DOHH2 (cell line): ENCODE data around the gene LRRC4C.

Experiments
- H3F3A ChIP-seq: fragments of 200-600 bp; sonication (generic), shearing (Covaris generic); 2 replicates; pipeline ENCODE4 v1.6.0; 2016; ENCODE audit warnings: antibody characterized with exemption, mild to moderate bottlenecking; ENCODE audit not compliant: control insufficient read depth, insufficient read depth
- H3K27ac ChIP-seq: fragments of 200-600 bp; sonication (generic); 2 replicates; pipeline ENCODE4 v1.5.1; 2014; ENCODE audit warnings: low read depth, mild to moderate bottlenecking, low read length, moderate library complexity
- H3K27me3 ChIP-seq: fragments of 200-600 bp; sonication (generic); 2 replicates; pipeline ENCODE4 v1.6.1; 2014; ENCODE audit warnings: mild to moderate bottlenecking, low read length, mixed read lengths; ENCODE audit not compliant: control insufficient read depth
- H3K36me3 ChIP-seq: fragments of 200-600 bp; sonication (generic); 2 replicates; pipeline ENCODE4 v1.6.1; 2014; ENCODE audit warnings: mild to moderate bottlenecking, low read length, moderate library complexity, mixed read lengths; ENCODE audit not compliant: control insufficient read depth
- H3K4me1 ChIP-seq: fragments of 200-600 bp; sonication (generic); 2 replicates; pipeline ENCODE4 v1.6.1; 2014; ENCODE audit warnings: mild to moderate bottlenecking, low read length, mixed read lengths; ENCODE audit not compliant: control insufficient read depth
- H3K4me2 ChIP-seq: fragments of 200-600 bp; sonication (generic); 2 replicates; pipeline ENCODE4 v1.6.0; 2014; ENCODE audit warnings: mild to moderate bottlenecking, low read length, moderate library complexity
- H3K4me3 ChIP-seq: fragments of 200-600 bp; sonication (generic); 2 replicates; pipeline ENCODE4 v1.5.1; 2014; ENCODE audit warnings: mild to moderate bottlenecking, low read length, mixed read lengths
- H3K79me2 ChIP-seq: fragments of 200-600 bp; sonication (generic); 2 replicates; pipeline ENCODE4 v1.6.1; 2014; ENCODE audit warnings: mild to moderate bottlenecking, low read length, mixed read lengths; ENCODE audit not compliant: control insufficient read depth
- H3K9me2 ChIP-seq: fragments of 200-600 bp; sonication (generic); replicated peaks from 2 replicates; pipeline ENCODE4 v1.6.1; 2014; ENCODE audit warnings: mild to moderate bottlenecking, low read length, mixed read lengths; ENCODE audit not compliant: control insufficient read depth
- H3K9me3 ChIP-seq: fragments of 200-600 bp; sonication (generic); 2 replicates; pipeline ENCODE4 v1.6.1; 2014; ENCODE audit warnings: antibody characterized with exemption, low read length, mixed read lengths; ENCODE audit not compliant: control insufficient read depth, insufficient read depth
- H4K20me1 ChIP-seq: fragments of 200-600 bp; sonication (generic); 2 replicates; pipeline ENCODE4 v1.6.0; 2014; ENCODE audit warnings: low read depth, mild to moderate bottlenecking, antibody characterized with exemption, low read length, moderate library complexity; ENCODE audit not compliant: control insufficient read depth, insufficient read depth
- EZH2phosphoT487 ChIP-seq: fragments of 200-600 bp; sonication (generic); IDR thresholded peaks from 2 replicates; pipeline ENCODE4 v1.6.1; 2017; ENCODE audit warnings: borderline replicate concordance, mild to moderate bottlenecking, antibody characterized with exemption, low read length, moderate library complexity, mixed read lengths
- TF ChIP-seq, protein P1 (sequence below): fragments of 200-600 bp; sonication (generic); IDR thresholded peaks from one replicate; pipeline ENCODE4 v1.5.1; 2014; ENCODE audit warnings: antibody characterized with exemption, mild to moderate bottlenecking, low read depth, low read length; ENCODE audit not compliant: poor library complexity, severe bottlenecking

LRRC4C gene

DNA sequence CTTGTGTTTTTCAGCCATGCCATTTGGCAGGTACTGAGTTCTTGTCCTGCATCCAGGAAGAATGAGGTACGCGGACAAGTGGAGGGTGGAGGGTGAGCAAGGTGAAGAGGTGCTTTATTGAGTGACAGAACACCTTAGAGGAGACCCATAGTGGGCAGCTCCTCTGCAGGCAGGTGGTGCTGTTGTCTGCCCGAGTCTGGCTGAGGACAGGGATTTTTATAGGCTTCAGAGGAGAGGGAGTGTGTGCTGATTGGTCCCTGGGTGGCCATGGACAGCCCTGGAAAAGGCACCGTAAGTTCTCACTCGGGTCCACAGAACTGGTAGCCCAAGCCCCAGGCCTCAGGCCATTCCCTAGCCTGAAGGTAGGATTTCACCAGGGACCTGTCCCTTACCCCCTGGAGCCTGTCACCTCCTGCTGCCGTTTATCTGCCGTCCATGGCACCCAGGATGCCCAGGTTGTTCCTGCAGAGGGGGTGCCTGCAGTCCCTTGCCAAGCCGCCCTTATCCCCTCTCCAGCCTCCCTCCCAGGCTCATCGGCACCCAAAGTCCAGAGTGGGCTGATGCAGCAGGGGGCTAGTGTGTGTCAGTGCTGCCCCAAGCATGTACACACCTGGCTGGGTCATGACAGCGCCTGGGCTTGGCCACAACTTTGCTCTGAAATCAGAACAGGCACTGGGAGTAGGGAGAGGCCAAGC, 213.6 kb downstream of the LRRC4C start:
- Histone ChIP-seq H3K4me2 (no peak overlapping the region), H3K27me3 (no peaks in the 10 kb centered on the region), H3K4me3 (no peak overlapping the region), H3K36me3 (no peaks in the 10 kb centered on the region), H3K9me3 (no peaks in the 10 kb centered on the region; the same call in 1 of the 2 replicates), H3K79me2 (no peaks in the 10 kb centered on the region), H3K4me1 (no peaks in the 10 kb centered on the region), H3K27ac (no peak overlapping the region), H3F3A (no peaks in the 10 kb centered on the region), H4K20me1 (no peaks in the 10 kb centered on the region), H3K9me2 (no peaks in the 10 kb centered on the region)
- no peak for TF ChIP-seq EZH2phosphoT487
- TF ChIP-seq, protein P1, sequence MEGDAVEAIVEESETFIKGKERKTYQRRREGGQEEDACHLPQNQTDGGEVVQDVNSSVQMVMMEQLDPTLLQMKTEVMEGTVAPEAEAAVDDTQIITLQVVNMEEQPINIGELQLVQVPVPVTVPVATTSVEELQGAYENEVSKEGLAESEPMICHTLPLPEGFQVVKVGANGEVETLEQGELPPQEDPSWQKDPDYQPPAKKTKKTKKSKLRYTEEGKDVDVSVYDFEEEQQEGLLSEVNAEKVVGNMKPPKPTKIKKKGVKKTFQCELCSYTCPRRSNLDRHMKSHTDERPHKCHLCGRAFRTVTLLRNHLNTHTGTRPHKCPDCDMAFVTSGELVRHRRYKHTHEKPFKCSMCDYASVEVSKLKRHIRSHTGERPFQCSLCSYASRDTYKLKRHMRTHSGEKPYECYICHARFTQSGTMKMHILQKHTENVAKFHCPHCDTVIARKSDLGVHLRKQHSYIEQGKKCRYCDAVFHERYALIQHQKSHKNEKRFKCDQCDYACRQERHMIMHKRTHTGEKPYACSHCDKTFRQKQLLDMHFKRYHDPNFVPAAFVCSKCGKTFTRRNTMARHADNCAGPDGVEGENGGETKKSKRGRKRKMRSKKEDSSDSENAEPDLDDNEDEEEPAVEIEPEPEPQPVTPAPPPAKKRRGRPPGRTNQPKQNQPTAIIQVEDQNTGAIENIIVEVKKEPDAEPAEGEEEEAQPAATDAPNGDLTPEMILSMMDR, result no peak

DNA sequence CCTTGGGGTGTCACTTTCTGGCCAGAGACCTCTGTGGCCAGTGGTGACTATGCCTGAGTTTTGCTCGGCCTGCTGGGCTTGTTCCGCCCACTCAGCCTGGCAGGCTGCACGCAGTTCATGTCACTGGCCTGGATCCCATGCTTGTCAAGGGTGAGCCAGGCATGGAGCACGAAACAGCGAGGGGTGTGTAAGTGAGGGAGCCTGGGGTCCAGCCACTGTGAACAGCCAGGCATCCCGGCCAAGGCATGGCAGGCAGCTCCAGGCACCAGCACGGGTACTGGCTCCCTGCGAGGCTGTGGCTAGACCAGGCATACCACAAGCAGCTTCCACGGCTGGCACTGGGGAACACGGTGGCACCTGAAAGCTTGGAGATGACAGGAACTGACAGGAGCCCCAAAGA, 214.3 kb downstream of the LRRC4C start:
- no peaks in the 10 kb centered on the region; the same call in 1 of the 2 replicates for H3K9me3 ChIP-seq
- no peaks in the 10 kb centered on the region for H3K4me1 ChIP-seq
- H4K20me1 ChIP-seq, result no peaks in the 10 kb centered on the region
- H3K4me3 ChIP-seq, result no peak overlapping the region
- H3K79me2 ChIP-seq, result no peaks in the 10 kb centered on the region
- H3K36me3 ChIP-seq, result no peaks in the 10 kb centered on the region
- H3K27ac ChIP-seq, result no peak overlapping the region
- H3K4me2 ChIP-seq, result no peak overlapping the region
- no peak for TF ChIP-seq EZH2phosphoT487
- TF ChIP-seq, protein P1, result no peak
- H3K9me2 ChIP-seq, result no peaks in the 10 kb centered on the region
- H3K27me3 ChIP-seq, result no peaks in the 10 kb centered on the region
- no peaks in the 10 kb centered on the region for H3F3A ChIP-seq

DNA sequence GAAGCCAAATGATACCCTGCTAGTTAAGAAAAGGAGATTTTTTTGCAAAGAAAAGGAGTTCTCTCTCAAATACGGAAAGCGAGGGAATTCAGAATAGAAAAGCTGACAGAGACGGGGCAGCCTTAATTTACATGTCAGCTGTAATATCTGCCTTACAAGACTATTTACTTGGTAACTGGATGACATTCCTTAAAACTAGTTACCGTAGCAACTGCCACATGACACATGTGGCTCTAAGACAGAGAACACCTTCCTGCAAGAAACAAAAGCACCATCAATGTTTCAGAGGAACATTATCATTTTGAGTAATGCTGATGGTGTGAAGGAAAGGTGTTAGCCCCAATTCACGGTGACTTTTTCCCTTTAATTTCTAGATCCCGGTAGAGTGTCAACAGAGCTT, 222.1 kb downstream of the LRRC4C start:
- no peaks in the 10 kb centered on the region for H3K4me1 ChIP-seq
- H3F3A ChIP-seq, result no peaks in the 10 kb centered on the region
- no peaks in the 10 kb centered on the region for H3K27me3 ChIP-seq
- no peaks in the 10 kb centered on the region for H4K20me1 ChIP-seq
- no peak for TF ChIP-seq EZH2phosphoT487
- H3K36me3 ChIP-seq, result no peaks in the 10 kb centered on the region
- H3K9me2 ChIP-seq, result no peaks in the 10 kb centered on the region
- no peaks in the 10 kb centered on the region for H3K9me3 ChIP-seq
- no peak overlapping the region for H3K4me2 ChIP-seq
- no peak overlapping the region for H3K4me3 ChIP-seq
- no peak overlapping the region for H3K27ac ChIP-seq
- no peaks in the 10 kb centered on the region for H3K79me2 ChIP-seq

DNA sequence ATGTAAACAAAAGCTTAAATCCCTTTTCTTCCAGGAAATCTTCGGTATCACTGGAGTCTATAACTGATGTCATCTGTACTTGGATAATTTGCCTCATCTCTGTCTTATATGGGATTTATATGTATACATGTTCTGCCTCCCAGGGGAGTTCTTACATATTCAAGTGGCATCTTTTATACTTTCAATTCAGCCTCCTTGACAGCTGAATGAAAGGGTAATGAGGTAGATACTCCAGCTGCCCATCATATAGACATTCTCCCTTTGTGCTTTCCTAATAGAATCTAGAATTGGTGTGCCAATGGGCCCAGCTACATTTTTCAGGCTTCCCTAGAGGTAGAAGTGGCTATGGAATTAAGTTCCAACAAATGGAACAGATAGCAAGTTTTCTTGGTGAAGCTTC, 223.8 kb downstream of the LRRC4C start:
- Histone ChIP-seq H3K4me3 (no peak overlapping the region), H3K9me3 (no peaks in the 10 kb centered on the region), H3F3A (no peaks in the 10 kb centered on the region), H3K4me2 (no peak overlapping the region), H3K27ac (no peak overlapping the region), H3K4me1 (no peaks in the 10 kb centered on the region), H3K36me3 (no peaks in the 10 kb centered on the region), H3K27me3 (no peaks in the 10 kb centered on the region), H3K79me2 (no peaks in the 10 kb centered on the region), H3K9me2 (no peaks in the 10 kb centered on the region), H4K20me1 (no peaks in the 10 kb centered on the region)
- TF ChIP-seq, protein P1, result no peak
- TF ChIP-seq EZH2phosphoT487, result no peak
